HG02759 (cell line): ENCODE measurements around the gene DSCAML1.
"Not testable (repeated sequence)": the region's sequence is repeated elsewhere in the genome, so short reads cannot be mapped to it uniquely, and the experiment has no call there.

Source experiments
- ATAC-seq: cut with Tn5 transposase; IDR thresholded peaks from one replicate; pipeline ENCODE4 v1.9.1; 2021; ENCODE audit warnings: mild to moderate bottlenecking, moderate library complexity; ENCODE audit not compliant: unreplicated experiment

The DSCAML1 gene

GRCh38 chr11:117766026-117766425 lies 31.0 kb downstream of the DSCAML1 start:
- ATAC-seq = no peak

DNA sequence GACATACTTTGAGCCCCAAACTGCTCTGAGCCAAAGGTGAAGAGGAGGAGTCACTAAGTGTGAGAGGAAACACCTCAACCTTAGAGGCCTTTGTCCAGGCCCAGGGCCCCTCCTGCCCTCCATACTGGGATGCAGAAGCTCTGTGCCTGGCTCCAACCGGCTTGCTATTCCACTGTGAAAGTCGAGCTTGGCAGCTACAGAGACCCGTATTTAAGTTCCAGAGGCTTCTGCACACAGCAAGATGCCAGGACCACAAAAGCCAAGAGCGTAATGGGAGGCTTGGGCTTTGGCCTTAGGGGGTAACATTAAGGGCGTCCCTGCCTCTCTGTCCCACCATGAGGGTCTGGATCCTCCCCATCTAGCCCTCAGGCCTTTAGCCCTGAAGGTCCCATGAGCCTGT lies 31.9 kb downstream of the DSCAML1 start:
- no peak for ATAC-seq

DNA sequence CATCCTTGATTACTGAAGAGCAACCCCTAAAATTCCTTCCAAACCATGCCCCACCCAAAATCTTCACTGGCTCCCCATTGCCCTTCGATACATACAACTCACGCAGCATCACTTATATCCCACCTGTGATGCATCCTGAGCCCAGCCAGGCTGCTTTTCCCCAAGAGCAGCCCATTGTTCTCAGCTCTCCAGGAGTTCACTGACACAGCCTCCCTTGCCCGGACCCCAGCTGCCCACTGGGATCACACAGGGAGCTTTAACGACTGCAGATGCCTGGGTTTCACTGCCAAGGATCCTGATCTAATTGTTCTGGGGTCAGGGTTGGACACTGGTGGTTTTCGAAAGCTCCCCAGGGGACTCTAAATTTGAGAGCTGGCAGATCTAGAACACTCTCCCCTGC lies 33.6 kb downstream of the DSCAML1 start:
- not testable (repeated sequence) for ATAC-seq

GRCh38 chr11:117761993-117762392 lies 35.0 kb downstream of the DSCAML1 start:
- no peak for ATAC-seq

DNA sequence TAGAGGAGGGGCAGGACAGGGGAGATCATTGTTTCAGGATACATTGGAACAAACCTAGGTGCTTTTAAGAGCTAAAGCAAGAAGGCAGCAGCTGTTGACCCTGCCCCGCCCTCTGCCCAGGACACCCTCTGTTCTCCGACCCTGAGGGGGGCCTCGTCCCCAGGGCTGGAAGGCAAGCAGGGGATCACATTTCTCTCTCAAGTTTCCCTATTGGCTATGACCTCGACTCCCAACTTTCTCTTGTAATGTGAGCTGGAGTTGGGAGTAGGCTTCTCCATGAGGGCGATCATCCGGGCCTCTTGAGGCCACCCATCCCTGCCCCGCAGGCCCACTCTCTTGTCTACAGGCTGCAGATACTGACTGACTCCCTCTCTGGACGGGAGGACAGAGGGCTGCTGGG lies 37.7 kb downstream of the DSCAML1 start:
- ATAC-seq = no peak

DNA sequence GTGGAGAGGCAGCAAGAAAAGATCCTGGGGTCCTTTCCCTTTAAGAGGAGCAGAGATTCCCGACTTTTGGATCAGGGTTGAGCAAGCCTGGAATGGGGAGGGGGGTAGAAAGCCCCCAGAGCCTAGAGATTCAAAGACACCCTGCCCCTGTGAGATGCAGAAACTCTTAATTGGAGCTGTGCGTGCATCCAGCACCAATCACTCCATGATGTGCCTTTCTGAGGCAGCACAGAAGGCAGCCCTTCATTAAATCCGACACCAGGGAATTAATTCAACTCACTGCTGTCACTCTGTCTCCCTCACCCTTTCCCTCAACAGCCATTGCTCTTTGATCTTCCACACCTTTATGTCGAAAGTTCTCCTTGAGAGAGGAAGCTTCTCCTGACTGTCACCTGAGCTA lies 43.0 kb downstream of the DSCAML1 start:
- no peak for ATAC-seq

- no peak for ATAC-seq
Measured at GRCh38 chr11:117752721-117753237, 44.2 kb downstream of the DSCAML1 start.

GRCh38 chr11:117752071-117752470 lies 44.9 kb downstream of the DSCAML1 start:
- ATAC-seq = no peak

- no peak for ATAC-seq
Measured at GRCh38 chr11:117750916-117751662, 45.9 kb downstream of the DSCAML1 start.

DNA sequence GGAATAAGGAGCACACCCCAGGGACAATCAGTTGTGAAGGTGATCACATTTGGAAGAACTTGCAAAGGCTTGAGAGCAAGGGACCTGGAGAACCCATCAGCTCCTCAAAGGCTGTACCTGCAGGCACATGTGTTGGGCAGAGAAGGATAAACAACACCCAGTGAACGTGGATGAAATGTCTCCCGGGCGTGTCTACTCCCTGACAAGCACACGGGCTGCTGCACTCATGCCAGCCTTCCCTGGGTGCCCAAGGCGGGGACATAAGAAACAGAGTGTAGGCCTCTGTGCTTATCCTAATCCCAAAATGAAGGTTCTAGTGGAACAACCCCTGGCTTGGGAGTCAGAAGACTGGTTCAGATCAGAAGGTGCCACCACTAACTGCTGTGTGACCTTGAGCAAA lies 46.7 kb downstream of the DSCAML1 start:
- no peak for ATAC-seq

GRCh38 chr11:117749541-117749910 lies 47.5 kb downstream of the DSCAML1 start:
- ATAC-seq = no peak

DNA sequence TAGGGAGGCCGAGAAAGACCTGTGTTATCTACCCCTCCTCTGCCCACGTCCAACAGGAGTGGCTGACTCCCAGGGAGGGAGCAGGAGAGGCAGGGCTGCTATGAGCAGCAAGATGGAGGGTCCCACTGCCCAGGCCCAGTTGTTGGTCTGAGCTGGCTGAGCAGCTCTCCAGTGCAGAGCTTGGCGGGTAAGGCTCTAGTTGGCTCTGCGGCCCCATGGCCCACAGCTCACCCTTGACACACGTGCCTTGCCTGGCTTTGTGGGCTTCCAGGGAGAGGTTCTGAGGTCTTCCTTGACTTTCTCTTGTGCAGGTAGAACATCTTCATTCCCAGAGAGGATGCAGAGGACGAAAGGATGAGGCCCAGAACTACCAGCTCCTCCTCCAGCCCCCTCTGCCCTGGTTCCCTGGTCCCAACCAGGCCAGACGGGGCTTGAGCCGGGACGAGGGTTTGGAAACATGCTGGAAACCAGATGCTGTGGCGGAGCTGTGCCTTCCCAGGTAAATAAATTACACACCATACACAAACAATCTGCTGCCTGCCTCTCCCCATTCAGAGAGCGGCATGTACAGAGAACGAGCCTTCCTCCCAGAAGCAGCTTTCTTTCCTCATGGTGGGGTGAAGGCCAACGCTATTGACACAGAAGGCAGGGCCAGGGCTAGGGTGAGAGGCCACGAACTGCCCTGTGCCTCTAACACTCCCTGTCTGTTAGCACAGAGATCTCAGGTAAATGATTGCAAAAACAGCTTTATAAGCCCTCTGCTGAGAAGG lies 48.1 kb downstream of the DSCAML1 start:
- ATAC-seq = no peak

- ATAC-seq = no peak
Measured at GRCh38 chr11:117747892-117748291, 49.1 kb downstream of the DSCAML1 start.

GRCh38 chr11:117745346-117745745 lies 51.7 kb downstream of the DSCAML1 start:
- ATAC-seq = no peak

GRCh38 chr11:117744471-117745150 lies 52.4 kb downstream of the DSCAML1 start:
- ATAC-seq = no peak

DNA sequence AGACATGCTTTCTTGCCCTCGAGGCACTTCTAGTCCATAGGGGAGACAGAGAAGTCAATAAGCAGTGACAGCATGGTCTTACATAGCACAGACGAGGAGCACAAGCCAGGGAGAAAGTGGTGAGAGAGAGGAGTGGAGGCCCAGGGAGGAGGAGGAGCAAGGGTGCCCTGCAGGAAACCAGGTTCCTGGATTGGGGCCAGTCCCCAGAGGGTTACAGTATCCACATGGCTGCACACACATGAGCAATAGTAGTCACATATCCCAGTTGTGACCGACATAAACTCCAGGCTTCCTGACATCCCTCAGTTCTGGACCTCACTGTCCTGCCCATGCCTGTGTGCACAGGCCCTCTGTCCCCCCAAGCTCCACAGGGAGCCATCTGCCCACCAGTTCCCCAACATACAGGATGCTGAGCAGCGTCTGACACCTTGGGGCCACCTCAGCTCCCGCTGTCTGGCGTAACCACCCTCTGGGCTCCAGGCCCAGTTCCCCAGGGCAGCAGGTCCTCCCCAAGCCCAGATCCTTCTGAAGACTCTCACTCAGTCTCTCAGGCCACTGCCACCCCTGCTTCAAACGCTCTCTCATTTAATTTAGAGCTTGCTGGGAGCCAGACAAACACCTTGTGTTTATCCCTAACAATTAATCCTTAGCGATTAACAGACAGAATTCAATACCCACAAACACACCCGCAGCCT lies 53.7 kb downstream of the DSCAML1 start:
- no peak for ATAC-seq

GRCh38 chr11:117738246-117738957 lies 58.6 kb downstream of the DSCAML1 start:
- no peak for ATAC-seq

DNA sequence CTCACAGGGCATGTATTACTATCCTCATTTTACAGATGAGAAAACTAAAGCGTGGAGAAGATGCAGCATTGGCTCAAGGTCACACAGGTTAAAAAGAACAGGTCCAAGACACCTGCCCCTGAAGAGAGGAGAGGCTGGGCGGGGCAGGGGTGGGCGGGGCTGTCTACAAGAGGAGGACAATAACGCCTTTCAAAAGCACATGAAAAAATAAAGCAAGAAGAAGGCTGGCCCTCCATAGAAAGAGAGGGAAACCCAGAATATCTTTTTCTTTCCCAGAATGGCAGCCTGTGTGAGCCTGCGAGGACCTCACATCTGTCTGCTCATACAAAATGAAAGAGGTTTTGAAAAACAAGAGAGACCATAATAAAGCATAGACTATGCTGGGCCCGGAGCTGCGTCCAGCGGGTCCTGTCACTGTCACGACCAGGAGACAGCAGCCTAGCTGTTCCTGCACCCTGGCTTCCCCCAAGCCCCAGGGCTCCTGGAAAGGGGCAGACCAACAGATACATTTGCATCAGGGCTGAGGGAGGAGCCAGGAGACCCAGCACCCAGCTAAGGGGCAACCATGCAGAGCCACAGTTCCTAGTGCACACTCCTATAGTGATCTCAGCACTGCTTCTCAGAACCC lies 61.6 kb downstream of the DSCAML1 start:
- no peak for ATAC-seq

DNA sequence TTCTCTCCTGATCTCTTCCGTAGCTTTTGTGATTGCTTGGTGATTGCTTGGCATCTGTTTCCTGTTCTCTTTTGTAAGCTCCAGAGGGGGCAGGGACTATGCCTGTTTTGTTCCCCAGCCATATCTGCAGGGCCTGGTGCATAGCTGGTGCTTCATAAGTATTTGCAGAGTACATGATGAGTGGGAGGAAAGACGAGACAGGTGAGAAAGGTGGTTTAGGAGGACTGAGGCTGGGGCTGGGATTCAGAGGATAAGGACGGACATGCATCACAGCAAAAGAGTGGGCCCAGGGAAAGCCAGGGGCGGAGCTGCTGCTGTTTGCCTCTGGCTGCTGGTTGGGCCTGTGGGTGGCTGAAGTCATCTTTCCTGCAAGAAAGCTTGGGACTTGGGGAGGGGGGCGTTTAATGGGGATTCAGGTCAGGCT lies 62.4 kb downstream of the DSCAML1 start:
- ATAC-seq = no peak

DNA sequence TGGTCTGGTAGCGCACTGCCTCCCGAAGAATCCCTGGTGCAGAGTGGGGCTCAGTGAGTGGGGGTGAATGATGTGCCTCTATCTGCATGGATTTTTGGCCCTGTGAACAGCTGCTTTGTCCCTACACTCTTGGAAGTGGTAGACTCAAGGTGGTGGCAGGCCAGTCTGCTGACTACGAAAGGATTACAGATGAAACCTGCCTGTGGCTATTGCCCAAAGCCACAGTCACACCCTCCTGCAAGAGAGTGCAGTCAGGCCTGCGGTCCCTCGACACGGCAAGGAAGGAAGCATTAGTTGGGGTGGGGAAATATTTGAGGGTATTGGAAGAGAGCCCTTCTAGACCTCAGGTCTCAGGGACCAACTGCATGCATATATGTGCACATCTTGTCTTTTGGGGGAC lies 63.7 kb downstream of the DSCAML1 start:
- no peak for ATAC-seq
